OCI-LY1 (cell line): ENCODE results near the gene FBLN2.

Experiments
- CTCF ChIP-seq: fragments of 200-600 bp; sonication (generic), shearing (Covaris generic); IDR thresholded peaks from 2 replicates; pipeline ENCODE4 v1.5.1; 2017; ENCODE audit warnings: mild to moderate bottlenecking, antibody characterized with exemption, low read length, moderate library complexity, mixed read lengths
- EZH2 ChIP-seq: fragments of 200-600 bp; sonication (generic), shearing (Covaris generic); IDR thresholded peaks from 2 replicates; pipeline ENCODE4 v1.8.0; 2017; ENCODE audit warnings: borderline replicate concordance, mixed run types, mild to moderate bottlenecking, antibody characterized with exemption, low read length, moderate library complexity, mixed read lengths

- TF ChIP-seq CTCF (no peak), EZH2 (no peak)
Observed at GRCh38 chr3:13558651-13559050, 9.7 kb downstream of the FBLN2 start.
